H1 (cell line): ENCODE measurements around the gene CYP4Z1. TPM values are rescaled to one million over a fixed set of nuclear protein-coding genes. Genes with fewer than 3 reads are reported as not detected.
"Not testable (repeated sequence)": the region's sequence is repeated elsewhere in the genome, so short reads cannot be mapped to it uniquely, and the experiment has no call there.

Experiments
- CTCF ChIA-PET: fragments of 300-600 bp; sonication (Branson Sonifier 250); formaldehyde crosslinking; loops from one replicate; lab custom pipeline; 2021; ENCODE audit not compliant: partially characterized antibody; lab: Charles Lee
- POLR2A ChIA-PET: fragments of 300-600 bp; sonication (Branson Sonifier 250); formaldehyde crosslinking; loops from one replicate; lab custom pipeline; 2021; ENCODE audit warnings: inconsistent platforms; ENCODE audit not compliant: partially characterized antibody; lab: Charles Lee
- DNase-seq, 2 experiments: peaks; one replicate each; pipeline versions ENCODE4 v3.0.0 to v3.0.0-alpha.2; 2010 to 2022; ENCODE audit warnings: low spot score in 2 of 2, low read depth in 1 of 2, mixed read lengths in 1 of 2
- FAIRE-seq: peaks from 2 replicates; lab custom pipeline; 2011; peaks lifted over from hg19 to GRCh38; lab: Jason Lieb, UNC
- H2AFZ ChIP-seq: 2 replicates; pipeline ENCODE4 v1.8.1; 2012; ENCODE audit warnings: low read length, inconsistent platforms
- H2AK5ac ChIP-seq: 2 replicates; pipeline ENCODE4 v1.6.1; 2013; ENCODE audit warnings: low read depth, low read length
- H2BK120ac ChIP-seq: replicated peaks from 2 replicates; pipeline ENCODE3; 2013; ENCODE audit warnings: low read depth, low read length, inconsistent platforms
- H2BK12ac ChIP-seq: 2 replicates; pipeline ENCODE4 v1.6.1; 2013; ENCODE audit warnings: low read depth, low read length
- H2BK15ac ChIP-seq: 2 replicates; pipeline ENCODE4 v1.6.1; 2013; ENCODE audit warnings: low read length
- H2BK20ac ChIP-seq: 2 replicates; pipeline ENCODE4 v1.6.1; 2013; ENCODE audit warnings: low read length
- H2BK5ac ChIP-seq: 2 replicates; pipeline ENCODE4 v1.6.1; 2013; ENCODE audit warnings: low read depth, low read length
- H3K14ac ChIP-seq: 2 replicates; pipeline ENCODE4 v1.6.1; 2013; ENCODE audit warnings: inconsistent platforms; ENCODE audit not compliant: insufficient read length
- H3K18ac ChIP-seq: 2 replicates; pipeline ENCODE4 v1.6.1; 2013; ENCODE audit warnings: low read length; ENCODE audit errors: extremely low read depth
- H3K23ac ChIP-seq: 2 replicates; pipeline ENCODE4 v1.6.1; 2013; ENCODE audit warnings: inconsistent platforms; ENCODE audit not compliant: insufficient read length
- H3K23me2 ChIP-seq: 2 replicates; pipeline ENCODE4 v1.6.1; 2013; ENCODE audit warnings: low read depth, low read length
- H3K27ac ChIP-seq: 2 replicates; pipeline ENCODE4 v1.6.1; 2011; ENCODE audit warnings: low read depth, low read length, inconsistent platforms
- H3K27me3 ChIP-seq, 4 experiments: replicated peaks in 1 of 4; 1 replicate in 1 of 4; 2 replicates in 3 of 4; pipeline versions ENCODE4 v1.6.1 to v1.8.1; 2011 to 2013; ENCODE audit warnings: low read length in 3 of 4, mild to moderate bottlenecking in 3 of 4, inconsistent platforms in 2 of 4, mixed read lengths in 2 of 4, moderate library complexity in 1 of 4; ENCODE audit not compliant: control insufficient read depth in 3 of 4, insufficient read depth in 3 of 4; ENCODE audit errors: extremely low read depth in 1 of 4
- H3K36me3 ChIP-seq, 4 experiments: 2 replicates each; pipeline versions ENCODE4 v1.6.1 to v1.8.1; 2011 to 2013; ENCODE audit warnings: mild to moderate bottlenecking in 4 of 4, low read length in 3 of 4, moderate library complexity in 2 of 4, control low read depth in 1 of 4, inconsistent platforms in 1 of 4; ENCODE audit not compliant: insufficient read depth in 4 of 4, control insufficient read depth in 2 of 4
- H3K4ac ChIP-seq: replicated peaks from 2 replicates; pipeline ENCODE3; 2013; ENCODE audit warnings: low read length, low read depth, mixed read lengths, inconsistent platforms; ENCODE audit not compliant: insufficient read length
- H3K4me1 ChIP-seq, 4 experiments: replicated peaks in 1 of 4; 1 replicate in 1 of 4; 2 replicates in 3 of 4; pipeline versions ENCODE4 v1.6.1 to v1.8.1; 2011 to 2013; ENCODE audit warnings: low read length in 3 of 4, inconsistent platforms in 2 of 4, mixed read lengths in 1 of 4; ENCODE audit not compliant: insufficient read depth in 4 of 4, control insufficient read depth in 3 of 4
- H3K4me2 ChIP-seq, 2 experiments: 2 replicates each; pipeline versions ENCODE4 v1.6.1 to v1.8.1; 2011 to 2013; ENCODE audit warnings: low read depth in 2 of 2, low read length in 2 of 2, control low read depth in 1 of 2, inconsistent platforms in 1 of 2, mild to moderate bottlenecking in 1 of 2; ENCODE audit not compliant: insufficient read depth in 1 of 2
- H3K4me3 ChIP-seq, 4 experiments: fragments of 200-600, 300-600 bp in 1 of 4; sonication (generic), shearing (Covaris generic), sonication (Bioruptor Twin) in 1 of 4; 2 replicates each; pipeline versions ENCODE4 v1.5.1 to v1.8.1; 2011 to 2016; ENCODE audit warnings: low read length in 4 of 4, low read depth in 3 of 4, control low read depth in 2 of 4, inconsistent platforms in 2 of 4, mild to moderate bottlenecking in 2 of 4, mixed read lengths in 1 of 4, moderate library complexity in 1 of 4; ENCODE audit not compliant: insufficient read depth in 2 of 4; ENCODE audit errors: extremely low read depth in 1 of 4
- H3K56ac ChIP-seq: replicated peaks from 2 replicates; pipeline ENCODE3; 2013; ENCODE audit warnings: low read depth, mild to moderate bottlenecking, mixed read lengths, low read length, inconsistent platforms; ENCODE audit not compliant: insufficient read length
- H3K79me1 ChIP-seq: 2 replicates; pipeline ENCODE4 v1.6.1; 2013; ENCODE audit warnings: low read depth, low read length, control low read depth
- H3K79me2 ChIP-seq, 2 experiments: 2 replicates each; pipeline versions ENCODE4 v1.6.1 to v1.8.1; 2012 to 2013; ENCODE audit warnings: low read length in 2 of 2, mild to moderate bottlenecking in 2 of 2, inconsistent platforms in 1 of 2; ENCODE audit not compliant: insufficient read depth in 2 of 2, control insufficient read depth in 1 of 2
- H3K9ac ChIP-seq, 4 experiments: replicated peaks in 1 of 4; 1 replicate in 1 of 4; 2 replicates in 3 of 4; pipeline versions ENCODE4 v1.6.1 to v1.8.1; 2011 to 2013; ENCODE audit warnings: low read depth in 3 of 4, low read length in 3 of 4, control low read depth in 2 of 4, mild to moderate bottlenecking in 2 of 4, moderate library complexity in 2 of 4, inconsistent platforms in 1 of 4; ENCODE audit errors: extremely low read depth in 1 of 4
- H3K9me3 ChIP-seq, 2 experiments: 2 replicates each; pipeline versions ENCODE4 v1.6.1 to v1.8.1; 2012 to 2013; ENCODE audit warnings: mild to moderate bottlenecking in 2 of 2, moderate library complexity in 2 of 2, control low read depth in 1 of 2, inconsistent platforms in 1 of 2, low read depth in 1 of 2, low read length in 1 of 2, mixed read lengths in 1 of 2; ENCODE audit not compliant: insufficient read depth in 2 of 2
- H4K20me1 ChIP-seq, 2 experiments: replicated peaks in 1 of 2; 2 replicates each; pipeline versions ENCODE3 to v1.8.1; 2011 to 2013; ENCODE audit warnings: inconsistent platforms in 2 of 2, low read length in 2 of 2, mild to moderate bottlenecking in 1 of 2; ENCODE audit not compliant: insufficient read depth in 2 of 2, control insufficient read depth in 1 of 2
- H4K5ac ChIP-seq: 2 replicates; pipeline ENCODE4 v1.6.1; 2013; ENCODE audit warnings: low read length, low read depth, mixed read lengths, inconsistent platforms; ENCODE audit not compliant: insufficient read length
- H4K8ac ChIP-seq: 2 replicates; pipeline ENCODE4 v1.8.0; 2013; ENCODE audit warnings: mild to moderate bottlenecking, moderate library complexity, low read length, inconsistent platforms; ENCODE audit not compliant: insufficient read depth; ENCODE audit errors: extremely low read depth
- H4K91ac ChIP-seq: replicated peaks from 2 replicates; pipeline ENCODE3; 2013; ENCODE audit warnings: low read length, mixed read lengths, inconsistent platforms; ENCODE audit not compliant: insufficient read length
- NANOG ChIP-seq: IDR thresholded peaks from 2 replicates; pipeline ENCODE4 v1.6.1; 2011; ENCODE audit warnings: low read length, low read depth, mild to moderate bottlenecking, inconsistent platforms; ENCODE audit not compliant: insufficient read depth, poor library complexity, severe bottlenecking
- WGBS, 2 experiments: shearing (Covaris generic) in 1 of 2; methylation state at CpG; one replicate each; pipeline versions ENCODE4 v1.1.6 to v1.1.7; 2013 to 2015; ENCODE audit warnings: low lambda C conversion rate in 2 of 2, mixed read lengths in 2 of 2, inconsistent platforms in 1 of 2, low coverage in 1 of 2, missing lambda C conversion rate in 1 of 2; ENCODE audit not compliant: insufficient replicate concordance in 2 of 2, insufficient coverage in 1 of 2, insufficient read length in 1 of 2; ENCODE audit errors: extremely low coverage in 1 of 2, missing lambda C conversion rate in 1 of 2; 5-methylcytosine and 5-hydroxymethylcytosine counted together
- polyA plus RNA-seq, 7 experiments: library from polyadenylated mRNA; depleted of rRNA in 3 of 7; stranded (reverse) in 5 of 7; unstranded in 2 of 7; fragments of >200 nt in 5 of 7; fragments of 200-250 nt in 2 of 7; gene quantifications; 1 replicate in 5 of 7; 2 replicates in 1 of 7; 4 replicates in 1 of 7; pipeline versions ENCODE4 v1.2.1 to v1.2.3, GENCODE V29; 2011 to 2013; ENCODE audit warnings: missing spikeins in 2 of 7, mixed read lengths in 2 of 7
- total RNA-seq: library from RNA; stranded (reverse); fragmentation: NEBNext Ultra II Directional; extraction: Animal tissue kit (Norgen Biotek cat#: 25700); gene quantifications from 2 replicates; pipeline ENCODE4 v1.2.1, GENCODE V29; 2021

CYP4Z1 gene
- total and polyA plus RNA-seq, 2 of the 8 experiments (the other 6 are each of a cell fraction or from before 2014, with no cell fraction given) = not detected

DNA sequence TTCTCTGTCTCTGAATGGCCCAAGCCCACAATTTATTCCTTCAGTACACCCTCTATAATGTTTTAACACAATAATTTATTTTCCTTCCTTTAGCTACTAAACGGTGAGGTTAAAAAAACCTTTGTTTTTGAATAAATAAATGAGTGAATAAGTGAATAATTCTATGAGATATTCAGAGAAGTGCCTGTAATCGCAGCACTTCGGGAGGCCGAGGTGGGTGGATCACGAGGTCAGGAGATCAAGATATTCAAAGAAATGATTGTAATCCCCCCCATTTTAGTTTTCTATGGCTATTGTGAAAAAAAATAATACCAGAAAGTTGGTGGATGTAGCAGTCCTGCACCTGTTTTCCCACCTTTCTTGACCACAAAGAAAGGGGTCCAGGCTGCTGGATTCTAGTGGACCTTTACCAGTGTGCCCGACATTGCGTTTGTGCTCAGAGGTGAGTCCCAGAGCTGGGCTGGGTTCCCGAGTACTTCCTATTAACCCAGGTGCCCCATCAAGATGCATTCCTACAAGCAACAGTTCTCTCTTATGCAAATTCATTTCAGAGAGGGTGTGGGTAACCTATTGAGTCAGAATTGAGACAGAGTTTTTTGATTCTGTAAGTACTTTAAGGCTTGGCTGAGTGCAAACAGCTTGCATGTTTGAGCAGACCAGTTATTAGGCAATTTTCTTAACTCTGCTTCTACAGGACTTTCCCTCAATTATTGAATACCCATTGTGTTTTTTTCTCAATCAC is 62.6 kb downstream of the CYP4Z1 start:
- H3K79me2 ChIP-seq, H4K91ac ChIP-seq, H2BK5ac ChIP-seq, H3K23me2 ChIP-seq, H3K4me1 ChIP-seq, FAIRE-seq, H2AK5ac ChIP-seq, H3K9ac ChIP-seq, H3K79me1 ChIP-seq, H2BK20ac ChIP-seq, H2BK15ac ChIP-seq, H3K4ac ChIP-seq, H3K4me3 ChIP-seq, POLR2A ChIA-PET, H3K9me3 ChIP-seq, H2BK120ac ChIP-seq, H3K27me3 ChIP-seq, H3K27ac ChIP-seq, H4K5ac ChIP-seq, H2AFZ ChIP-seq, H3K14ac ChIP-seq, H4K8ac ChIP-seq, H3K18ac ChIP-seq, H2BK12ac ChIP-seq, H3K36me3 ChIP-seq, H4K20me1 ChIP-seq, H3K23ac ChIP-seq, DNase-seq, H3K56ac ChIP-seq: not testable (repeated sequence)
- CTCF ChIA-PET = interaction anchor here (1.1 kb wide), 1 partner anchor 17 kb away, joined by 3 read pairs; no protein-coding TSS in a partner anchor
- WGBS, 2 experiments = 72% methylated on average over 8 of the region's 8 CpGs; no CpG with 5 or more reads in 1 of the 2 experiments
- peak overlapping the region; percentile 34 to 37; a peak in 1 of 4 replicates for H3K4me2 ChIP-seq
- peak; percentile 58 for TF ChIP-seq NANOG
